ENCODE results near the gene RAF1. TPM values are rescaled to one million over a fixed set of nuclear protein-coding genes. Genes with fewer than 3 reads are reported as not detected.

Gene RAF1
- total and polyA plus RNA-seq, 2 of the 13 experiments (the other 11 are each of a cell fraction or from before 2014, with no cell fraction given) = 72.2 to 91.4 TPM

GRCh38 chr3:12559520-12559919, 104.4 kb downstream of the RAF1 start:
- ATAC-seq = no peak
- Histone ChIP-seq H2AFZ (ENCODE audit: low read length) (no peak overlapping the region), H3K4me3 (replicated peaks in 1 of 3; ENCODE audit: insufficient read depth in 1 of 3, low read depth in 2 of 3, low read length in 3 of 3) (peak overlapping the region in 2 of 3 experiments; percentile 5 to 88; a peak in 2 of 6 replicates), H3K27me3 (ENCODE audit: control insufficient read depth in 1 of 2, insufficient read depth in 2 of 2, low read length in 2 of 2) (no peaks in the 10 kb centered on the region; a peak in 1 of 5 replicates), H3K36me3 (replicated peaks in 1 of 2; ENCODE audit: control insufficient read depth in 1 of 2, insufficient read depth in 2 of 2, low read length in 2 of 2) (no peaks in the 10 kb centered on the region), H3K27ac (ENCODE audit: extremely low read length, insufficient read depth, low read length) (no peak overlapping the region), H3K9me3 (ENCODE audit: low read length) (no peaks in the 10 kb centered on the region), H4K20me1 (ENCODE audit: insufficient read depth, low read length) (peaks cover 49% of the 10 kb centered on the region), H3K4me1 (ENCODE audit: insufficient read depth, low read length) (peaks cover 59% of the 10 kb centered on the region), H3K79me2 (ENCODE audit: insufficient read depth, low read length) (peaks cover 72% of the 10 kb centered on the region), H3K4me2 (ENCODE audit: low read depth, low read length) (peak overlapping the region; percentile 88), H3K9ac (ENCODE audit: insufficient read depth, low read depth, low read length) (peak overlapping the region; percentile 94; the same call in 1 of the 2 replicates)
- intact Hi-C loops (cut with micrococcal nuclease; ENCODE audit: unreplicated experiment) = loop anchor here (5.0 kb wide), 1 partner anchor 103 kb away; the partner anchor contains the start of gene RAF1
- WGBS (ENCODE audit: low lambda C conversion rate) = 97% methylated on average over 3 of the region's 3 CpGs
- no peak for TF ChIP-seq NFE2L2 (IDR thresholded peaks at IDR 0.05; ENCODE audit: low read length)
- TF ChIP-seq ZNF24 (IDR thresholded peaks at IDR 0.05) = no peak
- no peak for TF ChIP-seq ZFP90 (CRISPR knock-in tag; IDR thresholded peaks at IDR 0.05; ENCODE audit: borderline replicate concordance)
- TF ChIP-seq ZNF281 (CRISPR knock-in tag; IDR thresholded peaks at IDR 0.05; ENCODE audit: borderline replicate concordance) = 0 out of 2 replicates have a peak, but pooled peaks have one; percentile 13
- TF ChIP-seq, protein P1, sequence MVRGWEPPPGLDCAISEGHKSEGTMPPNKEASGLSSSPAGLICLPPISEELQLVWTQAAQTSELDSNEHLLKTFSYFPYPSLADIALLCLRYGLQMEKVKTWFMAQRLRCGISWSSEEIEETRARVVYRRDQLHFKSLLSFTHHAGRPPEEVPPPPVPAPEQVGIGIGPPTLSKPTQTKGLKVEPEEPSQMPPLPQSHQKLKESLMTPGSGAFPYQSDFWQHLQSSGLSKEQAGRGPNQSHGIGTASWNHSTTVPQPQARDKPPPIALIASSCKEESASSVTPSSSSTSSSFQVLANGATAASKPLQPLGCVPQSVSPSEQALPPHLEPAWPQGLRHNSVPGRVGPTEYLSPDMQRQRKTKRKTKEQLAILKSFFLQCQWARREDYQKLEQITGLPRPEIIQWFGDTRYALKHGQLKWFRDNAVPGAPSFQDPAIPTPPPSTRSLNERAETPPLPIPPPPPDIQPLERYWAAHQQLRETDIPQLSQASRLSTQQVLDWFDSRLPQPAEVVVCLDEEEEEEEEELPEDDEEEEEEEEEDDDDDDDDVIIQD (CRISPR knock-in tag; IDR thresholded peaks at IDR 0.05; ENCODE audit: low read depth) = no peak
- no peak for TF ChIP-seq KLF12 (CRISPR knock-in tag; IDR thresholded peaks at IDR 0.05; ENCODE audit: borderline replicate concordance)
- no peak for TF ChIP-seq ZNF30 (CRISPR knock-in tag; IDR thresholded peaks at IDR 0.05)
- no peak for TF ChIP-seq HDAC2 (CRISPR knock-in tag; IDR thresholded peaks at IDR 0.05)
- no peak for TF ChIP-seq EZH2 (conservative IDR thresholded peaks at IDR 0.05; ENCODE audit: low read depth, low read length)
- BruUV-seq (replicated peaks) = no TSS peak
- no peak for DNase-seq (ENCODE audit: low spot score)
- FAIRE-seq = no peak
- in situ Hi-C loops (cut with HindIII; ENCODE audit: extremely low pct_ligation_motif_present, low pct_unique_long_range_greater_than_20kb) = no loop called here
- POLR2A ChIA-PET = no interaction called here
- CTCF ChIA-PET (ENCODE audit: low intra/inter-chr PET ratio, low total read pairs) = no interaction called here
